Tibial nerve (tissue), 4 donors: ENCODE data around the gene EPN3. TPM values are rescaled to one million over a fixed set of nuclear protein-coding genes. Genes with fewer than 3 reads are reported as not detected.

Source experiments
- DNase-seq, 2 donors: peaks; one replicate each; pipeline ENCODE4 v3.0.0-alpha.2; 2019; ENCODE audit warnings: low spot score in 2 of 2
- H3K27ac ChIP-seq, 4 donors: fragments of 200-600 bp; sonication (generic) in 3 of 4; one replicate each; pipeline ENCODE4 v1.5.1; 2017 to 2019; ENCODE audit warnings: mild to moderate bottlenecking in 1 of 4
- H3K27me3 ChIP-seq, 2 donors: fragments of 200-600 bp; sonication (generic) in 1 of 2; one replicate each; pipeline versions ENCODE4 v1.5.1 to v1.6.0; 2017 to 2019
- H3K36me3 ChIP-seq, 3 donors: fragments of 200-600 bp; sonication (generic); one replicate each; pipeline ENCODE4 v1.5.1; 2018 to 2019
- H3K4me1 ChIP-seq, 4 donors: fragments of 200-600 bp; sonication (generic) in 3 of 4; one replicate each; pipeline ENCODE4 v1.5.1; 2017 to 2019
- H3K4me3 ChIP-seq, 4 donors: fragments of 200-600 bp; sonication (generic) in 3 of 4; one replicate each; pipeline ENCODE4 v1.5.1; 2017 to 2019; ENCODE audit warnings: mild to moderate bottlenecking in 1 of 4, moderate library complexity in 1 of 4
- H3K9me3 ChIP-seq, 4 donors: fragments of 200-600 bp; sonication (generic) in 3 of 4; one replicate each; pipeline ENCODE4 v1.5.1; 2017 to 2019
- CTCF ChIP-seq, 5 experiments: fragments of 200-600 bp in 3 of 5; fragments of 450-650 bp in 2 of 5; sonication (generic) in 3 of 5; IDR thresholded peaks; one replicate each; pipeline ENCODE4 v1.5.1; 2016 to 2019; ENCODE audit warnings: antibody characterized with exemption in 5 of 5, mild to moderate bottlenecking in 3 of 5, moderate library complexity in 2 of 5
- EP300 ChIP-seq, 2 donors: sonication (generic); formaldehyde crosslinking; IDR thresholded peaks; one replicate each; pipeline ENCODE4 v1.6.1; 2017; ENCODE audit warnings: antibody characterized with exemption in 2 of 2, mild to moderate bottlenecking in 1 of 2
- POLR2A ChIP-seq, 2 donors: fragments of 450-650 bp; IDR thresholded peaks; one replicate each; pipeline ENCODE4 v1.6.1; 2017; ENCODE audit warnings: antibody characterized with exemption in 2 of 2, mild to moderate bottlenecking in 2 of 2, moderate library complexity in 2 of 2
- WGBS, 2 donors: methylation state at CpG; one replicate each; pipeline ENCODE4 v1.1.5; 2018; 5-methylcytosine and 5-hydroxymethylcytosine counted together
- total RNA-seq, 4 donors: library from RNA; depleted of rRNA; stranded (reverse); fragments of >200 nt; gene quantifications; one replicate each; pipeline ENCODE4 v1.1.0, GENCODE V29; 2016

EPN3 gene
- total RNA-seq, 4 donors from 2014 or later, result 0.22 to 0.42 TPM; not detected in 2

- Histone ChIP-seq H3K4me3 (no peak overlapping the region), H3K4me1 (peaks cover 0 to 23% (median 2%) of the 10 kb centered on the region in 4 donors), H3K27me3 (no peaks in the 10 kb centered on the region), H3K9me3 (no peaks in the 10 kb centered on the region), H3K27ac (no peak overlapping the region), H3K36me3 (no peaks in the 10 kb centered on the region)
- WGBS, 2 donors, result 89 to 97% methylated on average over 3 of the region's 4 CpGs
- TF ChIP-seq POLR2A (IDR thresholded peaks at IDR 0.05) (no peak), EP300 (IDR thresholded peaks at IDR 0.05) (no peak), CTCF (IDR thresholded peaks at IDR 0.05) (no peak)
- DNase-seq, result no peak
These were observed 52.8 kb downstream of the EPN3 start for GRCh38 chr17:50585346-50585745.

- no peak for DNase-seq
- H3K27ac ChIP-seq, result no peak overlapping the region
- H3K4me1 ChIP-seq, result peaks cover 0 to 28% (median 2%) of the 10 kb centered on the region in 4 donors
- no peak for TF ChIP-seq CTCF (IDR thresholded peaks at IDR 0.05)
- TF ChIP-seq EP300 (IDR thresholded peaks at IDR 0.05), result no peak
- no peak for TF ChIP-seq POLR2A (IDR thresholded peaks at IDR 0.05)
- no peak overlapping the region for H3K4me3 ChIP-seq
- 75 to 78% methylated on average over 5 to 8 of the region's 8 CpGs for WGBS, 2 donors
- H3K27me3 ChIP-seq, result no peaks in the 10 kb centered on the region
- H3K36me3 ChIP-seq, result no peaks in the 10 kb centered on the region
- no peaks in the 10 kb centered on the region for H3K9me3 ChIP-seq
These were observed 53.4 kb downstream of the EPN3 start for GRCh38 chr17:50585891-50586290.

- Histone ChIP-seq H3K4me3 (no peak overlapping the region), H3K4me1 (peaks cover 0 to 31% (median 2%) of the 10 kb centered on the region in 4 donors), H3K9me3 (no peaks in the 10 kb centered on the region), H3K27me3 (no peaks in the 10 kb centered on the region), H3K36me3 (no peaks in the 10 kb centered on the region), H3K27ac (no peak overlapping the region)
- 81 to 86% methylated on average over 9 of the region's 9 CpGs for WGBS, 2 donors
- TF ChIP-seq EP300 (IDR thresholded peaks at IDR 0.05) (no peak), POLR2A (IDR thresholded peaks at IDR 0.05) (no peak), CTCF (IDR thresholded peaks at IDR 0.05) (no peak)
- DNase-seq, result no peak
These were observed 54.1 kb downstream of the EPN3 start for GRCh38 chr17:50586421-50587247.

- TF ChIP-seq EP300 (IDR thresholded peaks at IDR 0.05) (no peak), CTCF (IDR thresholded peaks at IDR 0.05) (no peak), POLR2A (IDR thresholded peaks at IDR 0.05) (no peak)
- Histone ChIP-seq H3K4me1 (peaks cover 0 to 31% (median 2%) of the 10 kb centered on the region in 4 donors), H3K36me3 (no peaks in the 10 kb centered on the region), H3K27me3 (no peaks in the 10 kb centered on the region), H3K27ac (no peak overlapping the region), H3K4me3 (no peak overlapping the region), H3K9me3 (no peaks in the 10 kb centered on the region)
- WGBS, 2 donors, result 78 to 92% methylated on average over 6 to 9 of the region's 9 CpGs
- DNase-seq, result no peak
These were observed 55.0 kb downstream of the EPN3 start for GRCh38 chr17:50587571-50587970.

GRCh38 chr17:50588391-50589049 lies 56.0 kb downstream of the EPN3 start:
- Histone ChIP-seq H3K27ac (no peak overlapping the region), H3K4me3 (no peak overlapping the region), H3K9me3 (no peaks in the 10 kb centered on the region), H3K27me3 (no peaks in the 10 kb centered on the region), H3K4me1 (peaks cover 0 to 31% (median 2%) of the 10 kb centered on the region in 4 donors), H3K36me3 (no peaks in the 10 kb centered on the region)
- 46 to 64% methylated on average over 15 to 18 of the region's 18 CpGs for WGBS, 2 donors
- no peak for DNase-seq
- TF ChIP-seq CTCF (IDR thresholded peaks at IDR 0.05), result no peak
- no peak for TF ChIP-seq POLR2A (IDR thresholded peaks at IDR 0.05)
- no peak for TF ChIP-seq EP300 (IDR thresholded peaks at IDR 0.05)
